Loucy (cell line): ENCODE measurements around the gene RAB8A.

Experiments used
- H2AFZ ChIP-seq: fragments of 200-600 bp; sonication (generic); 2 replicates; pipeline ENCODE4 v1.6.0; 2016; ENCODE audit warnings: antibody characterized with exemption, mild to moderate bottlenecking, low read length, moderate library complexity
- H3F3A ChIP-seq: fragments of 200-600 bp; 2 replicates; pipeline ENCODE4 v1.6.0; 2016; ENCODE audit warnings: antibody characterized with exemption, low read depth, mild to moderate bottlenecking
- H3K27me3 ChIP-seq: fragments of 200-600 bp; sonication (generic); 2 replicates; pipeline ENCODE4 v1.6.1; 2014; ENCODE audit warnings: low read length, mild to moderate bottlenecking; ENCODE audit not compliant: insufficient read depth, poor library complexity, severe bottlenecking
- H3K36me3 ChIP-seq: fragments of 200-600 bp; sonication (generic); 2 replicates; pipeline ENCODE4 v1.6.1; 2016; ENCODE audit warnings: low read length; ENCODE audit not compliant: insufficient read depth
- H3K4me1 ChIP-seq: fragments of 200-600 bp; sonication (generic); 2 replicates; pipeline ENCODE4 v1.5.1; 2014; ENCODE audit warnings: low read length, mild to moderate bottlenecking; ENCODE audit not compliant: insufficient read depth, poor library complexity, severe bottlenecking
- H3K4me2 ChIP-seq: fragments of 200-600 bp; sonication (generic); 2 replicates; pipeline ENCODE4 v1.6.0; 2014; ENCODE audit warnings: antibody characterized with exemption, low read length, low read depth, mild to moderate bottlenecking; ENCODE audit not compliant: poor library complexity, severe bottlenecking
- H3K4me3 ChIP-seq: fragments of 200-600 bp; sonication (generic); 2 replicates; pipeline ENCODE4 v1.5.1; 2014; ENCODE audit warnings: low read length, mild to moderate bottlenecking, mixed read lengths; ENCODE audit not compliant: poor library complexity, severe bottlenecking
- H3K79me2 ChIP-seq: fragments of 200-600 bp; sonication (generic); 2 replicates; pipeline ENCODE4 v1.6.1; 2014; ENCODE audit warnings: low read length; ENCODE audit not compliant: insufficient read depth
- H3K9ac ChIP-seq: fragments of 200-600 bp; sonication (generic); 2 replicates; pipeline ENCODE4 v1.6.0; 2014; ENCODE audit warnings: mild to moderate bottlenecking, low read depth, low read length, moderate library complexity; ENCODE audit not compliant: poor library complexity, severe bottlenecking
- H3K9me2 ChIP-seq: fragments of 200-600 bp; sonication (generic); replicated peaks from 2 replicates; pipeline ENCODE4 v1.6.1; 2016; ENCODE audit warnings: low read depth, low read length, mixed read lengths
- H3K9me3 ChIP-seq: fragments of 200-600 bp; sonication (generic); 2 replicates; pipeline ENCODE4 v1.6.1; 2014; ENCODE audit warnings: mild to moderate bottlenecking, antibody characterized with exemption, low read length, low read depth; ENCODE audit not compliant: insufficient read depth
- H4K20me1 ChIP-seq: fragments of 200-600 bp; sonication (generic); 2 replicates; pipeline ENCODE4 v1.6.0; 2014; ENCODE audit warnings: antibody characterized with exemption, low read length, mild to moderate bottlenecking; ENCODE audit not compliant: insufficient read depth, poor library complexity, severe bottlenecking
- CTCF ChIP-seq: fragments of 200-600 bp; sonication (generic); conservative IDR thresholded peaks from 2 replicates; pipeline ENCODE4 v1.5.1; 2014; ENCODE audit warnings: mild to moderate bottlenecking, antibody characterized with exemption, low read length
- EZH2phosphoT487 ChIP-seq: fragments of 200-600 bp; IDR thresholded peaks from 2 replicates; pipeline ENCODE4 v1.6.1; 2018; ENCODE audit warnings: antibody characterized with exemption, mild to moderate bottlenecking, moderate library complexity, borderline replicate concordance

The RAB8A gene

GRCh38 chr19:16146112-16146511 lies 34.4 kb downstream of the RAB8A start:
- Histone ChIP-seq H3K4me3 (peak overlapping the region; percentile 96), H3K9me2 (no peaks in the 10 kb centered on the region), H4K20me1 (peaks cover 23% of the 10 kb centered on the region), H3K27me3 (no peaks in the 10 kb centered on the region), H3K79me2 (peaks cover 89% of the 10 kb centered on the region), H3K9ac (peak overlapping the region; percentile 98), H3K36me3 (peaks cover 11% of the 10 kb centered on the region; the same call in 1 of the 2 replicates), H3K9me3 (no peaks in the 10 kb centered on the region), H3K4me2 (peak overlapping the region; percentile 96), H3F3A (peaks cover 13% of the 10 kb centered on the region), H2AFZ (no peak overlapping the region), H3K4me1 (peaks cover 80% of the 10 kb centered on the region)
- no peak for TF ChIP-seq EZH2phosphoT487
- no peak for TF ChIP-seq CTCF

- peaks cover 35% of the 10 kb centered on the region for H3K36me3 ChIP-seq
- H3K4me3 ChIP-seq = peak overlapping the region; percentile 67
- no peaks in the 10 kb centered on the region for H3K9me3 ChIP-seq
- peaks cover 98% of the 10 kb centered on the region for H3K79me2 ChIP-seq
- H3K4me1 ChIP-seq = peaks cover 69% of the 10 kb centered on the region
- no peak overlapping the region for H2AFZ ChIP-seq
- peaks cover 13% of the 10 kb centered on the region for H3F3A ChIP-seq
- H3K4me2 ChIP-seq = peak overlapping the region; percentile 96
- H3K27me3 ChIP-seq = no peaks in the 10 kb centered on the region
- peaks cover 42% of the 10 kb centered on the region for H4K20me1 ChIP-seq
- no peaks in the 10 kb centered on the region for H3K9me2 ChIP-seq
- TF ChIP-seq EZH2phosphoT487 (no peak), CTCF (no peak)
- peak overlapping the region; percentile 74 for H3K9ac ChIP-seq
Observed at GRCh38 chr19:16148443-16149229, 36.9 kb downstream of the RAB8A start.

GRCh38 chr19:16153582-16154336 lies 42.1 kb downstream of the RAB8A start:
- H3K9ac ChIP-seq = no peak overlapping the region
- H4K20me1 ChIP-seq = peaks cover 49% of the 10 kb centered on the region
- H3K4me2 ChIP-seq = no peak overlapping the region
- H3K9me3 ChIP-seq = no peaks in the 10 kb centered on the region
- H3K4me1 ChIP-seq = peaks cover 43% of the 10 kb centered on the region
- no peak overlapping the region for H3K4me3 ChIP-seq
- H3K36me3 ChIP-seq = peaks cover 75% of the 10 kb centered on the region
- peaks cover 69% of the 10 kb centered on the region for H3K79me2 ChIP-seq
- TF ChIP-seq EZH2phosphoT487 (no peak), CTCF (no peak)
- H2AFZ ChIP-seq = no peak overlapping the region
- peaks cover 26% of the 10 kb centered on the region for H3F3A ChIP-seq
- H3K9me2 ChIP-seq = no peaks in the 10 kb centered on the region
- no peaks in the 10 kb centered on the region for H3K27me3 ChIP-seq
